WERI-Rb-1 (cell line): ENCODE measurements around the gene IQCF5.
"Not testable (repeated sequence)": the region's sequence is repeated elsewhere in the genome, so short reads cannot be mapped to it uniquely, and the experiment has no call there.

Experiments used
- DNase-seq: peaks from one replicate; pipeline ENCODE4 v3.0.0-alpha.2; 2020
- H3K27ac ChIP-seq: fragments of 250-450 bp; sonication (Bioruptor Pico); 2 replicates; pipeline ENCODE4 v1.5.1; 2020; ENCODE audit warnings: mild to moderate bottlenecking, moderate library complexity
- H3K27me3 ChIP-seq: fragments of 250-450 bp; sonication (Bioruptor Pico); 2 replicates; pipeline ENCODE4 v1.5.1; 2021; ENCODE audit warnings: mild to moderate bottlenecking, low read depth, moderate library complexity; ENCODE audit not compliant: insufficient read depth, severe bottlenecking
- H3K36me3 ChIP-seq: fragments of 250-450 bp; sonication (Bioruptor Pico); 2 replicates; pipeline ENCODE4 v1.5.1; 2020; ENCODE audit warnings: mild to moderate bottlenecking, moderate library complexity
- H3K4me3 ChIP-seq: 2 replicates; pipeline ENCODE4 v1.5.1; 2011; ENCODE audit warnings: low read depth, mild to moderate bottlenecking, control low read depth, low read length
- H3K9me3 ChIP-seq: fragments of 250-450 bp; sonication (Bioruptor Pico); 2 replicates; pipeline ENCODE4 v1.5.1; 2021; ENCODE audit warnings: mild to moderate bottlenecking, moderate library complexity; ENCODE audit not compliant: severe bottlenecking
- TF ChIP-seq, protein P1 (sequence below): IDR thresholded peaks from 2 replicates; pipeline ENCODE4 v1.5.1; 2011; ENCODE audit warnings: low read depth, mild to moderate bottlenecking, control low read depth, inconsistent platforms, low read length

Gene IQCF5

GRCh38 chr3:51875501-51875900, at the start of gene IQCF5:
IQCF5 (minus strand) TSS chr3:51875601; CDS start chr3:51875531, 70 bp downstream.
- TF ChIP-seq, protein P1, sequence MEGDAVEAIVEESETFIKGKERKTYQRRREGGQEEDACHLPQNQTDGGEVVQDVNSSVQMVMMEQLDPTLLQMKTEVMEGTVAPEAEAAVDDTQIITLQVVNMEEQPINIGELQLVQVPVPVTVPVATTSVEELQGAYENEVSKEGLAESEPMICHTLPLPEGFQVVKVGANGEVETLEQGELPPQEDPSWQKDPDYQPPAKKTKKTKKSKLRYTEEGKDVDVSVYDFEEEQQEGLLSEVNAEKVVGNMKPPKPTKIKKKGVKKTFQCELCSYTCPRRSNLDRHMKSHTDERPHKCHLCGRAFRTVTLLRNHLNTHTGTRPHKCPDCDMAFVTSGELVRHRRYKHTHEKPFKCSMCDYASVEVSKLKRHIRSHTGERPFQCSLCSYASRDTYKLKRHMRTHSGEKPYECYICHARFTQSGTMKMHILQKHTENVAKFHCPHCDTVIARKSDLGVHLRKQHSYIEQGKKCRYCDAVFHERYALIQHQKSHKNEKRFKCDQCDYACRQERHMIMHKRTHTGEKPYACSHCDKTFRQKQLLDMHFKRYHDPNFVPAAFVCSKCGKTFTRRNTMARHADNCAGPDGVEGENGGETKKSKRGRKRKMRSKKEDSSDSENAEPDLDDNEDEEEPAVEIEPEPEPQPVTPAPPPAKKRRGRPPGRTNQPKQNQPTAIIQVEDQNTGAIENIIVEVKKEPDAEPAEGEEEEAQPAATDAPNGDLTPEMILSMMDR = no peak
- H3K27me3 ChIP-seq = no peaks in the 10 kb centered on the region

GRCh38 chr3:51921081-51921578, 45.7 kb upstream of the IQCF5 start:
- Histone ChIP-seq H3K4me3 (no peak overlapping the region), H3K9me3 (no peaks in the 10 kb centered on the region), H3K27ac (no peak overlapping the region), H3K36me3 (no peaks in the 10 kb centered on the region), H3K27me3 (no peaks in the 10 kb centered on the region)
- TF ChIP-seq, protein P1 = no peak
- no peak for DNase-seq

More at GRCh38 chr3:51875501-51875900, at the start of gene IQCF5:
- DNase-seq = no peak
- no peak within 1 kb of the TSS for H3K4me3 ChIP-seq
- H3K36me3 ChIP-seq = no peaks in the 10 kb centered on the region
- H3K9me3 ChIP-seq = peaks cover 3% of the 10 kb centered on the region
- no peak within 1 kb of the TSS for H3K27ac ChIP-seq

DNA sequence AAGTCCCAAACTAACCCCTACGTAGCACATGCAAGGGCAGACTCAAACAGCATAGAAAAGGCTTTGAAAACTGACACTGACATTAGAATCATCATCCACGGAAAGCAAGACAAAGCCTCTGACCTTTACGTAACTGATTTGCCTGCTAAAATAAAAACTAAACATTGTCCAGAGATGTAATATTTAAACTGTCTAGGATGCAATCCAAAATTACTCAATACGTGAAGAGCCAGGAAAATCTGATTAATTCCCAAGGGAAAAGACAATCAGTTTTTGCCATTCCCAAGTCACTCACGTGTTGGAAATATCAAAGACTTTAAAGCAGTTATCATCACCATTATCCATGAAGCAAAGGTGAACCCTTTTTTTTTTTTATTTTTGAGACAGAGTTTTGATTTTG, 41.0 kb upstream of the IQCF5 start:
- DNase-seq = no peak
- TF ChIP-seq, protein P1 = no peak
- no peaks in the 10 kb centered on the region for H3K27me3 ChIP-seq
- H3K36me3 ChIP-seq = no peaks in the 10 kb centered on the region
- no peak overlapping the region for H3K27ac ChIP-seq
- no peaks in the 10 kb centered on the region for H3K9me3 ChIP-seq
- no peak overlapping the region for H3K4me3 ChIP-seq

- no peak overlapping the region for H3K4me3 ChIP-seq
- TF ChIP-seq, protein P1 = no peak
- peaks cover 2% of the 10 kb centered on the region for H3K9me3 ChIP-seq
- no peak overlapping the region for H3K27ac ChIP-seq
- H3K36me3 ChIP-seq = no peaks in the 10 kb centered on the region
- H3K27me3 ChIP-seq = no peaks in the 10 kb centered on the region
- no peak for DNase-seq
Observed at GRCh38 chr3:51908026-51908425, 32.6 kb upstream of the IQCF5 start.

DNA sequence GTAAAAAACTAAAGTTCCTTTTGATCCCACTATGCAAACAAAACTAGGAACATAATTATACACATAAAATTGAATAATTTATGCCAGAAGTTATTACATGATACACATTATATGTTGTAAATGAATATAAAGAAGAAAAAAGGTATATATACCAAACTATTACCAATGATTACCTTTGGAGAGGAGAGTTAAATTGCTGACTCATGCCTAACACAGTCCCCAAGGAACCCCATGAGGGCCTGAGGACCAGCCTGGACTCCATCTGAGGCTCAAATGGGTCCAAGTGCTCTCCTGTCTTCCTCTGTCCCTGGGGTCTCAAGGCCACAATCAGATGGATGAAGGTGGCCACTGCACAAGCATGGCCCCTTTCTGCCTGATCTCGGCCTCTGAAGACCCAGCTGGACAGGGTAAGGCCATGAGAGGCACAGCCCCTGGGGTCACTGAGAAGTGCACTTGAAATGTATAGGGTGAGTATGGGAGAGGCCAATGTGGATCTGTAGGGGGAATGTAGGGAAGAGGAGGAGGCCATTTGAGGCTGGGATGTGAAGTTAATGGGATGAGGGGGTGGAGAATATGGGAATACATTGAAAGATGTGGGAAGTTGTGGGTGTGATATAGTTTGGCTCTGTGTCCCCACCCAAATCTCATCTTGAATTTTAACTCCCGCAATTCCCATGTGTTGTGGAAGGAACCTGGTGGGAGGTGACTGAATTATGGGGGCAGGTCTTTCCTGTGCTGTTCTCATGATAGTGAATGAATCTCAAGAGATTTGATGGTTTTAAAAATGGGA, 28.8 kb upstream of the IQCF5 start:
- Histone ChIP-seq H3K36me3 (no peaks in the 10 kb centered on the region), H3K4me3 (no peak overlapping the region), H3K9me3 (peaks cover 2% of the 10 kb centered on the region), H3K27me3 (no peaks in the 10 kb centered on the region), H3K27ac (no peak overlapping the region)
- DNase-seq = no peak
- TF ChIP-seq, protein P1 = no peak

DNA sequence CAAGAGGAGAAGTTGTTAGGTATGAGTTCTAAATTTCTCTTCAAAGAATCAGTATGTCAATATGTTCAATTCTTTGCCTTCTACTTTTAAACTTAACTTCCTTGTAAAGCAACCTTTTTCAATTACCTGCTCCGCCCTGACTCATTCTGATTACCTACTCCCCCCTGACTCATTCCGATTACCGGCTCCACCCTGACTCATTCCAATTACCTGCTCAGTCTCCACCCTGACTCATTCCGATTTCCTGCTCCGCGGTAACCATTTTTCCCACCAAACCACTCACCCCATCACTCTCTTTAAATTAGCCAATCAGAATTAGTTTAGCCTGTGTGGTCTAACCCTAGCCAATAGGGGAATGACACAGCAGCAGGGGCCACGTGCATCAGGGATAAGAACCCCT, 27.0 kb upstream of the IQCF5 start:
- H3K27me3 ChIP-seq, H3K4me3 ChIP-seq, H3K36me3 ChIP-seq, H3K27ac ChIP-seq, DNase-seq, H3K9me3 ChIP-seq: not testable (repeated sequence)

DNA sequence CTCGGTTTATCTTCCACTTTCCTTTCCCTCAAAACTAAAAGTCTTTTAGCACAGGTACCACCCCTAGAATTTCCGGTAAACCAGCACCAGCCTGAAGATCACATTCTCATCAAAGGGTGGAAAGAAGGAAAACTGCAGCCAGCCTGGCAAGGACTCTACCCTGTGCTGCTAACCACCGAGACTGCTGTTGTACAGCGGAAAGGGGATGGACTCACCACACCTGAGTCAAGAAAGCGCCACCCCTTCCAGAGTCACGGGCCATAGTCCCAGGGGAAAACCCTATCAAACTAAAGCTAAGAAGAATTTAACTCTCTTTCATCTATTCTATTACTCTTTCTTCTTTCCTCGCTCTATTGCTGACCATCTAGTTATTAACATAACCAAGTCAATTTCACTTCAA, 24.6 kb upstream of the IQCF5 start:
- not testable (repeated sequence) for H3K9me3 ChIP-seq, H3K27me3 ChIP-seq, H3K4me3 ChIP-seq, DNase-seq, H3K27ac ChIP-seq, H3K36me3 ChIP-seq
